HUES64 (cell line): ENCODE measurements around the gene UNC5C.

Experiments used
- H3K27ac ChIP-seq: 2 replicates; pipeline ENCODE4 v1.7.0; 2013; ENCODE audit warnings: low read depth, low read length, inconsistent platforms
- H3K27me3 ChIP-seq: 2 replicates; pipeline ENCODE4 v1.6.1; 2013; ENCODE audit warnings: mild to moderate bottlenecking, low read length; ENCODE audit not compliant: insufficient read depth
- H3K36me3 ChIP-seq: 2 replicates; pipeline ENCODE4 v1.6.1; 2013; ENCODE audit warnings: mild to moderate bottlenecking, low read length; ENCODE audit not compliant: insufficient read depth
- H3K4me1 ChIP-seq: 2 replicates; pipeline ENCODE4 v1.6.1; 2013; ENCODE audit warnings: mild to moderate bottlenecking, low read length, moderate library complexity; ENCODE audit not compliant: insufficient read depth
- H3K4me3 ChIP-seq: 2 replicates; pipeline ENCODE4 v1.5.1; 2013; ENCODE audit warnings: mild to moderate bottlenecking, low read length, moderate library complexity
- H3K9ac ChIP-seq: 2 replicates; pipeline ENCODE4 v1.6.1; 2013; ENCODE audit warnings: mild to moderate bottlenecking, low read depth, low read length
- H3K9me3 ChIP-seq: 2 replicates; pipeline ENCODE4 v1.6.1; 2013; ENCODE audit warnings: low read depth, low read length; ENCODE audit not compliant: insufficient read depth
- WGBS: fragments of 150-250, 120-280 bp; methylation state at CpG from one replicate; pipeline ENCODE4 v1.1.7; 2013; ENCODE audit warnings: missing lambda C conversion rate; 5-methylcytosine and 5-hydroxymethylcytosine counted together

Gene UNC5C

DNA sequence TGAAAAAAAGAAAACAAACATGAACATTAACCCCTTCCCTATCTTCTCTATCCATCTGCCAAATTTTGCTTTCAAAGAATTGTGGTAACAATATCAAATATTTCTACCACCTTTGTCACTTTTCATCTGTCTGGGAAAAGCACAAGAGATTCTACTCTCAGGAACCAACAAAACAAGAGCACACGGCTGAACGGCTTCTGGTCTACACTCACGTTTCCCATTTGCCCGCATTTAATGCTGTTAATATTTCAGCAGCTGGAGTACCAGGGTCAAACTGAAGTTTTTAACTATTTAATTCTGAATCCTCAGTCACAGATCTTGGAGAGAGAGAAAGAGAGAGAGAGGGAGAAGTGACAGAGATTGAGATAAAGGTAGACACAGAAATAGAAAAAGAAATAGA, 91.4 kb downstream of the UNC5C start:
- no peak overlapping the region for H3K4me3 ChIP-seq
- 94% methylated on average over 4 of the region's 4 CpGs for WGBS

DNA sequence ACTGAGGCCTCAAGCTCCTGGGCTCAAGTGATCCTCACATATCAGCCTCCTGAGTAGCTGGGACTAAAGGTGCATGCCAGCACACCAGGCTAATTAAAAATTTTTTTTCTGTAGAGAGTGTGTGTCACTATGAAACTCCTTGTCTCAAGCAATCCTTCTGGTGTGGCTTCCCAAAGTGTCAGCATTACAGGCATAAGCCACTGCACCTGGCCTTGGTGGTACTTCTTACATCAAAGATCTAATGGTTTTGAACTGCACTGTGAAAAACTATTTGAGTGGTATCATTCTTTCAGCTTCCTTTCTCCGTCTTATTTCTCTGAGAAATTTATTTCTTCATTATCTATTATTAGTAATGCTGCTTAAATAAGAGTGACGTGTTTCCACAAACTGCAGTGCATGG, 98.5 kb downstream of the UNC5C start:
- no peak overlapping the region for H3K27ac ChIP-seq
- no CpG with 5 or more reads among the region's 2 CpGs for WGBS
- no peaks in the 10 kb centered on the region for H3K9me3 ChIP-seq
- H3K9ac ChIP-seq: no peak overlapping the region
- H3K27me3 ChIP-seq: no peaks in the 10 kb centered on the region
- no peaks in the 10 kb centered on the region for H3K36me3 ChIP-seq
- no peaks in the 10 kb centered on the region for H3K4me1 ChIP-seq
- H3K4me3 ChIP-seq: no peak overlapping the region

More for the DNA sequence above, 91.4 kb downstream of the UNC5C start:
- no peaks in the 10 kb centered on the region for H3K27me3 ChIP-seq
- H3K9me3 ChIP-seq: no peaks in the 10 kb centered on the region
- H3K9ac ChIP-seq: no peak overlapping the region
- no peaks in the 10 kb centered on the region for H3K36me3 ChIP-seq
- H3K4me1 ChIP-seq: no peaks in the 10 kb centered on the region
- no peak overlapping the region for H3K27ac ChIP-seq

DNA sequence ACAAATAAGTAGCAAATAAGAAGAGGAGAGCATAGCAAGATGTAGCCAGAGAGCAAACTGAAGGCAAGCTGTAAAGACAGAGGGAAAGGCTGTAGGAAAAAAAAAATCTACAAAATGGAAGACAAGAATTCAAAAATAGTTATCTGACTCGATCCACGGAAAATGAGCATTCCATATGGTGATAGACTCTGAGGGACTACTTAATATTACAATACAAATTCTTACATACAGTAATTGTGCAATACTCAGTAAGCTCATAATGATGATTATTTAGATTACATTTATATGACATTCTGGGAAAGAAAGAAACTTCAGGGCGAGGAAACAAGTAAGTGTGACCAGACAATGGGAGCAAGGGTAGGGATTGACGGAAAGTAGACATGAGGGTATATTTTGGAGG, 102.6 kb downstream of the UNC5C start:
- Histone ChIP-seq H3K9ac (no peak overlapping the region), H3K4me3 (no peak overlapping the region), H3K4me1 (no peaks in the 10 kb centered on the region), H3K36me3 (no peaks in the 10 kb centered on the region), H3K27ac (no peak overlapping the region), H3K9me3 (no peaks in the 10 kb centered on the region), H3K27me3 (no peaks in the 10 kb centered on the region)
- WGBS: 95% methylated on average over 2 of the region's 4 CpGs

DNA sequence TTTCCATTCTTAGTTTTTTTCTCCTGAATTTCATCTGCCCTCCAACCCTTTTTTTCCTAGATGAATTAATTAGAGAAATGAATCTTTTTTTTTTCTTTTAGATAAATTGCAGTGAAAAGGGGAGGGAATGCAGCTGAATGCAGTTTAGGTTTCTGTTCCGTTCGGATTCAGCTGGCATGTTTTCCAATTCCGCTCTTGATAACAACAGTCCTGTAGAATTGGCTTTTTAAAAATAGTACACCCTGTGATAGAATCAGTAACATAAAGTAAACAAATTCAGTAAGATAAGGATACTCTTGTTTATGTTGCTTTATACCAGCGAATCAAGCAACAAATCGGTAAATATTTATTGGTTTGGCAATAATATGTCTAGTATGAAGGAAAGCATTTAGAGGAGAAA, 103.5 kb downstream of the UNC5C start:
- no peaks in the 10 kb centered on the region for H3K9me3 ChIP-seq
- H3K9ac ChIP-seq: no peak overlapping the region
- no peaks in the 10 kb centered on the region for H3K36me3 ChIP-seq
- WGBS: 95% methylated on average over 5 of the region's 5 CpGs
- peaks cover 8% of the 10 kb centered on the region for H3K4me1 ChIP-seq
- no peak overlapping the region for H3K4me3 ChIP-seq
- H3K27me3 ChIP-seq: no peaks in the 10 kb centered on the region
- no peak overlapping the region for H3K27ac ChIP-seq

DNA sequence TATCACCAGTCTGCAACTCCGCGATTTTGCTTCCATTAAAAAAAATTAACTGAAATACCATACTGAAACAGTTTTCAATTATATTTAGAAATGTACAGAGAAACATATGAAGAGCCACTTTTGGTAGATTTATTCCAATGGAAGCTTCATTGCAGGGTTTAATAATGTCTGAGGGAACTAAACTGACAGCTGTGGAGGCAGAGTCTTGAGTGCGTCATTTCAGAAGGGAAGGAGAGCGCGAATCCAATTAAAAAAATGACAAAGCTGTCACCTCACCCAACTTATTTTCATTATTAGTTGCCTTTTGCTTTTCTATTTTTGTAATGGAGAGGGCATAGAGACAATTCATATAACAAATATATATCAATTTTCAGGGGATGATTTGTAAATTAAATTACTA, 104.0 kb downstream of the UNC5C start:
- H3K4me3 ChIP-seq: no peak overlapping the region
- H3K27me3 ChIP-seq: no peaks in the 10 kb centered on the region
- H3K27ac ChIP-seq: no peak overlapping the region
- no peaks in the 10 kb centered on the region for H3K9me3 ChIP-seq
- WGBS: 97% methylated on average over 5 of the region's 5 CpGs
- peaks cover 12% of the 10 kb centered on the region for H3K4me1 ChIP-seq
- no peak overlapping the region for H3K9ac ChIP-seq
- H3K36me3 ChIP-seq: no peaks in the 10 kb centered on the region

DNA sequence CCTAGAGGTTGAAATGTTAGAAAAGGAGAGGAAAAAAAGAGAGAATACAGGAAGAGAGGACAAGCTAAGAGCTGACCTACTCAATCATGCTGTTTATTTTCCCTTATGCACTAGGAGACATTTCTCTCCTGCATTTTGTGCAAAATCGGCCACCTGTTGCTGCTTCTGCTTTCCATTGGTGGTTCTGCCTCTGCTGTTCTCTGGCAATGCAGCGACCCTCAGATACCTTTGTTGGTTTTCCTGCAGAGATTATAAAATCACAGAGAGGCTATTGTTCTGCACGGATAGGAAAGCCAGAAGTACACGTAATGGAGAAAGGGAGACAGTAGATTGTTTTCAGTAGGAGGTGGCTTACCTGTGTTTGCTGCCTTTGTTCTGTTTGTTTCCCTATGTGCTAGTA, 108.9 kb downstream of the UNC5C start:
- Histone ChIP-seq H3K4me3 (no peak overlapping the region), H3K9me3 (no peaks in the 10 kb centered on the region), H3K36me3 (no peaks in the 10 kb centered on the region), H3K9ac (no peak overlapping the region), H3K4me1 (peaks cover 14% of the 10 kb centered on the region), H3K27me3 (no peaks in the 10 kb centered on the region), H3K27ac (no peak overlapping the region)
- WGBS: 70% methylated on average over 4 of the region's 4 CpGs

DNA sequence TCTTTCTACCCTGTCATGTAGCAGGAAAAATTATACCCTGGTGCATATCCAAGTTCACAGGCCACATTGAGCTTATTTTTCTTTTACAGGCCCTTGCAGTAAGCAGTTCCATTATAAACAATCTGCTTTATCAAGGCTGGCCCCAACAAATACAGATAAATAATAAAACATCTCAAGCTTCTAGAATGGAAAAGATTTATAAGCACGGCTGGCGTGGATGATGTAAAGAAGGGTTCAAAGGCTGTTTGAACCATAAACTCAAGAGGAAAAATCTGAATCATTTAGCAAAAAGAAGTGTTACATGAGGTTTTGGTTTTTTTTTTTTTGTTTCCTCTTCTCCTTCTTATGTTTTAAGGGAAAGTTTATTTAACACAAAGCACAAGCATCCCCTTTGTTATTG, 109.7 kb downstream of the UNC5C start:
- H3K27ac ChIP-seq: no peak overlapping the region
- H3K27me3 ChIP-seq: no peaks in the 10 kb centered on the region
- H3K4me3 ChIP-seq: no peak overlapping the region
- H3K9ac ChIP-seq: no peak overlapping the region
- H3K9me3 ChIP-seq: no peaks in the 10 kb centered on the region
- 100% methylated on average over 2 of the region's 2 CpGs for WGBS
- peaks cover 14% of the 10 kb centered on the region for H3K4me1 ChIP-seq
- H3K36me3 ChIP-seq: no peaks in the 10 kb centered on the region

DNA sequence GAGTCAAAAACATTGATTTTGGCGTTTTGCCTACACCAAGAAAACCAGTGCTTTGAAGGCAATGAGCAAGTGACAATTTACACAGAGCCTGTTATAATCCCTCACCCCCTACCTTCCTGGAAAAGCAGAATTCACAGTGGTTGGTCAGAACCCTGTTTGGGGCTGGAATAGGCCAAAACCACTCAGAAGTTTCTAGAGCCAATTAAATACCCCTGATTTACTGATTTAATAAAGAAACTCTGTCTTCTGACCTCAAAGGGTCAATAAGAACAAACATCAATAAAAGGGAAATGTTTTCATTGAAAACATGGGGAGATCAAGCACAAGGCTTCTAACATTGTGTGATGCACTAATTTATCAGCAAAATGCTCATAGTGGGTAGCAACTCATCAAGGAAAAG, 116.3 kb downstream of the UNC5C start:
- no peak overlapping the region for H3K9ac ChIP-seq
- 81% methylated on average over 1 of the region's 1 CpG for WGBS

DNA sequence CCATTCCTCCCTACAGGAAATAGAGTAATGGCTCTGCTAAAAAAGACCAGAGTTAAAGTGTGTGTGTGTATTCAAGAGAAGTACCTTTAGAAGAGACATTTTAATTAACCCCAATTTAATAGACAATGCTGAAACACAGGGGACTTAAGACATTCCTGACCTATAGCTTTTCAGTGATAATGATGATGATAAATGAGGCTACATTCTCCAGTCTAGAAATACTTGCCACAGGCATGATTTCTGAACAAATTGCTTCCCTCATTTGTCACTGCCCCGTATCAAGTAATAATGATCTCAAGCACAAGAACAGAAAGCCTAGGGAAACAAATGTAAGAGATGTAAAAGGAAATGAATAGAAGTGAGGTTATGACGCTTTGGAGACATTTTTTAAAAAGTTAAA, 117.1 kb downstream of the UNC5C start:
- Histone ChIP-seq H3K36me3 (no peaks in the 10 kb centered on the region), H3K4me1 (peaks cover 8% of the 10 kb centered on the region; the same call in 1 of the 2 replicates), H3K27me3 (no peaks in the 10 kb centered on the region), H3K4me3 (no peak overlapping the region), H3K27ac (no peak overlapping the region), H3K9ac (no peak overlapping the region), H3K9me3 (no peaks in the 10 kb centered on the region)
- WGBS: 92% methylated on average over 1 of the region's 2 CpGs

More for the DNA sequence above, 116.3 kb downstream of the UNC5C start:
- Histone ChIP-seq H3K4me3 (no peak overlapping the region), H3K36me3 (no peaks in the 10 kb centered on the region), H3K27me3 (no peaks in the 10 kb centered on the region), H3K27ac (no peak overlapping the region), H3K4me1 (peaks cover 8% of the 10 kb centered on the region; the same call in 1 of the 2 replicates), H3K9me3 (no peaks in the 10 kb centered on the region)

DNA sequence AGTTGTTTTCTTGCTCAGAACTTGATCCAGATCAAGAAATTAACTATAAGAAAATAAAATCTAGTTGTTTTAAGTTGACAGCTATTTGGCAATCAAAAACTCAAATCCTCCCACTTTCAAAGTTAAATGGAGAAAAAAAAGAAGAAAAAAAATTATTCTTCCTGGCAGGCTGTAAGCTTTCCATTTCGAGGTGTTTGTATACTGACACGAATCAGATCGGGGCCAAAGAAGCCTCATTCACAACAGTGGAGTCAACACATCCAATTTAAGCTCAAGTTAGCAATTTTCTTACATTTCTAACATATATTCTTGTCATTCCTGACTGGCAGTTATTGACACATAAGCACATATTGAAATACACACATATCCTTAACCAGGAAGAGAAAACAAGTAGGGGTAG, 119.4 kb downstream of the UNC5C start:
- H3K4me3 ChIP-seq: no peak overlapping the region
- 95% methylated on average over 3 of the region's 3 CpGs for WGBS
- H3K9ac ChIP-seq: no peak overlapping the region
- no peaks in the 10 kb centered on the region for H3K9me3 ChIP-seq
- no peak overlapping the region for H3K27ac ChIP-seq
- H3K27me3 ChIP-seq: no peaks in the 10 kb centered on the region
- H3K36me3 ChIP-seq: no peaks in the 10 kb centered on the region
- H3K4me1 ChIP-seq: peaks cover 8% of the 10 kb centered on the region; the same call in 1 of the 2 replicates

DNA sequence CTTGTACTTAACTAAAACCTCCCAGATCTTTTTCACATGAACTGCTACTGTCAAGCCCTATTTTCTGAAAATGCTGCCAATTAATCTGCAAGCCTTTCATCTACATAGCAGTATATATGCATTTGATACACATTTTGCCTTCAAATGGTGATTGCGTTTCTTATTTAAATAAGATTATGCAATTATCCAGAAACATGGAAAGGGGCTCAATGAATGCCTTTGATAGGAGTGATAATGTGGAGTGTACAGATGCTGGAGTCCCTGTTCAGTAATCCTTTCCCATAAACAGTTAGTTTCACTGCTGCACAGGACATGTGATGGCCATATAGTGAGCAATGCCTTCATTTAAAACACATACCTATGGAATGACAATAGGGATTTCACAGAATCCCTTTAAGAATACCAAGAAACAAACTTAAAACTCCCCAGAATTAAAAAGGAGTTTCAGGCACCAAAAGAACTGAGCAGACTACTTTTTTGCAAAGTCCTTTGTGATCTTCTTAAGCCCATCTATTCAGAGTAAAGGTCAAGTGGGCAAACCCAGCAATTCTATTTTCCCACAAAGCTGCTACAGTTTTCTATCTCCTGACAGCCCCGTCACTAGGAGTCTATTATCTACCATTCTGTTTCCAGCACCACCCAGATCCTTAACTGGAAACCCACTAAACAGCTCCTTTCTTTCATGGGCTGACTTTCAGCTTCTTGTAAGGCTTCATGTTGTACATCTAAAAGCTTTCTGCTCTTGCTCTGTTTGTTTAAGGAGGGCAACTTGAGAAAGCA, 120.3 kb downstream of the UNC5C start:
- Histone ChIP-seq H3K36me3 (no peaks in the 10 kb centered on the region), H3K27me3 (no peaks in the 10 kb centered on the region), H3K4me1 (peaks cover 8% of the 10 kb centered on the region; the same call in 1 of the 2 replicates), H3K4me3 (no peak overlapping the region), H3K27ac (no peak overlapping the region), H3K9ac (no peak overlapping the region), H3K9me3 (no peaks in the 10 kb centered on the region)
- WGBS: 86% methylated on average over 2 of the region's 2 CpGs

DNA sequence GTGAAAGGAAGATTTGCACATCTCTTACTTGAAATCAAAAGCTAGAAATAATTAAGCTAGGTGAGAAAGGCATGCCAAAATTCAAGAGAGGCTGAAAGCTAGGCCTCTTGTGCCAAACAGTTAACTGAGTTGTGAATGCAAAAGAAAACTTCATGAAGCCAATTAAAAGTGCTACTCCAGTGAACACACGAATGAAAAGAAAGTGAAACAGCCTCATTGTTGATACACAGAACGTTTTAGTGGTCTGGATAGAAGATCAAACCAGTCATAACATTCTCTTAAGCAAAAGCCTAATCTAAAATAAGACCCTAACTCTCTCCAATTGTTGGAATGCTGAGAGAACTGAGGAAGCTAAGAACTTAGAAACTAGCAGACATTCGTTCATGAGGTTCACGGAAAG, 122.3 kb downstream of the UNC5C start:
- H3K27me3 ChIP-seq: no peaks in the 10 kb centered on the region
- H3K36me3 ChIP-seq: no peaks in the 10 kb centered on the region
- H3K4me3 ChIP-seq: no peak overlapping the region
- H3K27ac ChIP-seq: no peak overlapping the region
- 0 out of 2 replicates have a peak, but pooled peaks cover 3% of the 10 kb centered on the region for H3K4me1 ChIP-seq
- H3K9ac ChIP-seq: no peak overlapping the region
- no peaks in the 10 kb centered on the region for H3K9me3 ChIP-seq
- WGBS: 97% methylated on average over 4 of the region's 4 CpGs
